ENCODE data around the gene FOXL1.

DNA sequence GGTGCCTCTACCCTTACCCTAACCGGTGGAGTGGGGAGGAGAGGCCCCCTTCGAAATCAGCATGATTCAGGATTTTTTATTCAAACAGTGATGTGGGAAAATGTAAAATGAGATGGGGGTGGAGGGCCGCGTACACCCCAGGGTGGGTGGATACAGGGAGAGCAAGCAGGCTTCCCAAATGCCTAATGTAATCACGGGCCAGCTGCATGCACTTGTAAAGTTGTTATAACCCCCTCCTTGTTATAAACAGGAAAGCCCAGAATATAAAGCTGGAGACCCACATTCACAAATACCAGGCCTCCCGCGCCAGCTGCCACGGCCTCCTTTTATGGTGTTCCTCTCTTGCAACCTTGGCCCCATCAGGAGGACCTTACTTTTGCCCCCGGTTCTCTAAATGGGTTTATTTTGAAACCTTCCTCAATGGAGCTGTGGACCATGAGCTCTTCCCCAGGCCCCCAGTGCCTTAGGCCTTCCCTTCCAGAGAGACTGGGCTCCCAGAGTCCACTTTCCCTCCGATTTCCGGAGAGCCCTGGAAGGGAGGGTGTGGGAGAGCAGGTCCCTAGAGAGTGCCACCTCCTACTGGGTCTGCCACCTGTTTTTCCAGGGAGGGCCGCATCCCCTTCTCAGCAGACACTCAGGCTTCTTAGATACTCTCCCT, 906 bp upstream of the FOXL1 start:
- TF ChIP-seq YY1 (IDR thresholded peaks at IDR 0.05; ENCODE audit: insufficient read depth, insufficient read length) (no peak), ZNF274 (IDR thresholded peaks at IDR 0.05; ENCODE audit: low read depth, low read length) (no peak), SUZ12 (IDR thresholded peaks at IDR 0.05; ENCODE audit: extremely low read depth, insufficient read depth, insufficient read length) (no peak)

All from NT2/D1 (cell line).